Activated CD4-positive, alpha-beta T cell treated with anti-CD3 and anti-CD28 coated beads, Interleukin-2, amount 10 ng/mL, durations not matched to agents 7 days and 5 days (primary cell): ENCODE measurements around the gene CYP51A1. TPM values are rescaled to one million over a fixed set of nuclear protein-coding genes. Genes with fewer than 3 reads are reported as not detected.
"Not testable (repeated sequence)": the region's sequence is repeated elsewhere in the genome, so short reads cannot be mapped to it uniquely, and the experiment has no call there.

Source experiments
- CTCF ChIA-PET: fragments of 350-600 bp; sonication (Branson Sonifier 250); formaldehyde crosslinking; loops from one replicate; lab custom pipeline; 2021; ENCODE audit warnings: antibody characterized with exemption; lab: Charles Lee
- POLR2A ChIA-PET: fragments of 350-600 bp; sonication (Branson Sonifier 250); formaldehyde crosslinking; loops from one replicate; lab custom pipeline; 2021; ENCODE audit warnings: antibody characterized with exemption; lab: Charles Lee
- DNase-seq: peaks from one replicate; pipeline ENCODE4 v3.0.0-alpha.2; 2020
- H3K27ac Mint-ChIP-seq: one replicate; pipeline ENCODE4 v1.8.0; 2021; ENCODE audit warnings: mild to moderate bottlenecking, moderate library complexity, mixed read lengths
- H3K27me3 Mint-ChIP-seq: one replicate; pipeline ENCODE4 v1.8.0; 2021; ENCODE audit warnings: mixed read lengths
- H3K36me3 Mint-ChIP-seq: one replicate; pipeline ENCODE4 v1.8.0; 2021; ENCODE audit warnings: low read depth, mixed read lengths
- H3K4me1 Mint-ChIP-seq: one replicate; pipeline ENCODE4 v1.8.0; 2021; ENCODE audit warnings: mixed read lengths
- H3K4me3 Mint-ChIP-seq: one replicate; pipeline ENCODE4 v1.8.0; 2021; ENCODE audit warnings: mild to moderate bottlenecking, moderate library complexity, mixed read lengths
- H3K9me3 Mint-ChIP-seq: one replicate; pipeline ENCODE4 v1.8.0; 2021; ENCODE audit warnings: mixed read lengths
- total RNA-seq, 2 experiments: library from RNA; stranded (reverse); gene quantifications; one replicate each; pipeline ENCODE4 v1.2.3, GENCODE V29; 2021

CYP51A1 gene
- total RNA-seq, 2 experiments from 2014 or later: 27.4 to 30.6 TPM

- H3K27ac Mint-ChIP-seq, DNase-seq, H3K36me3 Mint-ChIP-seq, H3K27me3 Mint-ChIP-seq, H3K9me3 Mint-ChIP-seq, POLR2A ChIA-PET, H3K4me3 Mint-ChIP-seq, H3K4me1 Mint-ChIP-seq: not testable (repeated sequence)
- CTCF ChIA-PET: interaction anchor here (0.6 to 1.3 kb wide), 2 partner anchors 27 to 267 kb away, joined by 3 read pairs; no protein-coding TSS in a partner anchor
Measured at GRCh38 chr7:92142791-92143190, 8.5 kb upstream of the CYP51A1 start.

DNA sequence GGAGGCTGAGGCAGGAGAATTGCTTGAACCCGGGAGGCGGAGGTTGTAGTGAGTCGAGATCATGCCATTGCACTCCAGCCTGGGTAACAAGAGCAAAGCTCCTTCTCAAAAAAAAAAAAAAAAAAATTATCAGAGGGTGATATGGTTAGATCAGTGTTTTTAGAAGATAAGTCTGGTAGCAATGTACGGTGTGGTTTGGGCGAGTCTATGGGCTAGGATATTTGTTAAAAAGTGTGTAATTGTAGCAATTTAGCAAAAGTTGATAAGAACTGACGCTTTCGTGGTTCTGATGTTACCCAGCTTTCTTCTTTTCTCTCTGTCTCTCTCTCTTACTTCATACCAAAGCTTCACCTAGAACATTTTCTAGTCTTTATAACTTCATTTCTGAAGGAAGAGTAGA, 6.9 kb upstream of the CYP51A1 start:
- no peak overlapping the region for H3K27ac Mint-ChIP-seq
- POLR2A ChIA-PET: interaction anchor here (0.6 kb wide), 1 partner anchor 33 kb away, joined by 4 read pairs; no protein-coding TSS in a partner anchor
- CTCF ChIA-PET: no interaction called here
- H3K4me1 Mint-ChIP-seq: peaks cover 6% of the 10 kb centered on the region
- H3K4me3 Mint-ChIP-seq: no peak overlapping the region
- DNase-seq: no peak
- peaks cover 6% of the 10 kb centered on the region for H3K9me3 Mint-ChIP-seq
- no peaks in the 10 kb centered on the region for H3K27me3 Mint-ChIP-seq
- no peaks in the 10 kb centered on the region for H3K36me3 Mint-ChIP-seq

- Mint-ChIP-seq H3K27ac (no peak overlapping the region), H3K4me1 (peaks cover 27% of the 10 kb centered on the region), H3K36me3 (no peaks in the 10 kb centered on the region), H3K4me3 (no peak overlapping the region), H3K27me3 (peaks cover 2% of the 10 kb centered on the region), H3K9me3 (peaks cover 6% of the 10 kb centered on the region)
- no peak for DNase-seq
- ChIA-PET CTCF (no interaction called here), POLR2A (no interaction called here)
Measured at GRCh38 chr7:92137557-92137956, 3.3 kb upstream of the CYP51A1 start.

- POLR2A ChIA-PET: interaction anchor here (0.6 kb wide), 1 partner anchor 123 kb away, joined by 4 read pairs; no protein-coding TSS in a partner anchor
- DNase-seq: peak; percentile 18
- Mint-ChIP-seq H3K27ac (peak overlapping the region; percentile 99), H3K9me3 (peaks cover 3% of the 10 kb centered on the region), H3K27me3 (peaks cover 2% of the 10 kb centered on the region), H3K4me1 (peaks cover 42% of the 10 kb centered on the region), H3K36me3 (peaks cover 11% of the 10 kb centered on the region), H3K4me3 (peak overlapping the region; percentile 95)
- CTCF ChIA-PET: interaction anchor here (0.8 to 2.2 kb wide), 3 partner anchors 10 to 326 kb away, joined by 3 to 6 read pairs (median 6); partner anchors contain the start of gene GATAD1
Measured at GRCh38 chr7:92135052-92135889, 994 bp upstream of the CYP51A1 start.

- H3K4me1 Mint-ChIP-seq: peaks cover 46% of the 10 kb centered on the region
- H3K27me3 Mint-ChIP-seq: peaks cover 2% of the 10 kb centered on the region
- peaks cover 16% of the 10 kb centered on the region for H3K36me3 Mint-ChIP-seq
- ChIA-PET CTCF (interaction anchor here (1.7 kb wide), 1 partner anchor 9 kb away, joined by 6 read pairs; no protein-coding TSS in a partner anchor), POLR2A (no interaction called here)
- peak; percentile 56 for DNase-seq
- no peaks in the 10 kb centered on the region for H3K9me3 Mint-ChIP-seq
- H3K27ac Mint-ChIP-seq: peak overlapping the region; percentile 99
- H3K4me3 Mint-ChIP-seq: peak overlapping the region; percentile 95
Measured at GRCh38 chr7:92133737-92134270, 473 bp downstream of the CYP51A1 start.

- H3K36me3 Mint-ChIP-seq: peaks cover 17% of the 10 kb centered on the region
- peak overlapping the region; percentile 95 for H3K4me3 Mint-ChIP-seq
- no peaks in the 10 kb centered on the region for H3K9me3 Mint-ChIP-seq
- H3K27me3 Mint-ChIP-seq: peaks cover 2% of the 10 kb centered on the region
- peak overlapping the region; percentile 99 for H3K27ac Mint-ChIP-seq
- ChIA-PET CTCF (interaction anchor here (0.9 to 1.9 kb wide), 2 partner anchors 10 to 191 kb away, joined by 3 to 6 read pairs; no protein-coding TSS in a partner anchor), POLR2A (no interaction called here)
- no peak for DNase-seq
- H3K4me1 Mint-ChIP-seq: peaks cover 46% of the 10 kb centered on the region
Measured at GRCh38 chr7:92133133-92133736, 1.0 kb downstream of the CYP51A1 start.

DNA sequence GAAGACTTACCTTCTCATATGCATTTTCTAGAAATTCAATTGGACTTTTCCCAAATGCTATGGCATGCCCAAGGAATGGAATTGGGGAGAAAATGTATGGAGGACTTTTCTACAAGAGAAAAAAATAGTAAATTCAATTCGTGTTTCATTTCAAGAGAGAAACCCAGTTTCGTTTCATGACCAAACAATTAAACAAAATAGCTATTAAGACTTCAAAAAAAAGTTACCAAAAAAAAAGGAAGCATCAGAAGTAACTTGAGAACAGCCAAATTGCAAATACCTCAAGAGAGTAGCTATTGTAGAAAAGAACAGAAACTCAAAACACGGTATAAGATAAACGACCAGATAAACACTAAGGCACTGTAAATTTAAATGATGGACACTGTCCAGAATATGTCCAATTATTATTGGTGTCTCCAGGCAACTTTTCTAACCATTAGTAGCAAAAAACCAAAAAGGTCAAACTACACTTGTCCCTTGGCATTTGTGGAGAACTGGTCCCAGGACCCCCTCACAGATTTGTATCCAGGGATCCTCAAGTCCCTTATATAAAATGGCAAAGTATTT, 2.4 kb downstream of the CYP51A1 start:
- POLR2A ChIA-PET: no interaction called here
- Mint-ChIP-seq H3K9me3 (no peaks in the 10 kb centered on the region), H3K36me3 (peaks cover 28% of the 10 kb centered on the region)

DNA sequence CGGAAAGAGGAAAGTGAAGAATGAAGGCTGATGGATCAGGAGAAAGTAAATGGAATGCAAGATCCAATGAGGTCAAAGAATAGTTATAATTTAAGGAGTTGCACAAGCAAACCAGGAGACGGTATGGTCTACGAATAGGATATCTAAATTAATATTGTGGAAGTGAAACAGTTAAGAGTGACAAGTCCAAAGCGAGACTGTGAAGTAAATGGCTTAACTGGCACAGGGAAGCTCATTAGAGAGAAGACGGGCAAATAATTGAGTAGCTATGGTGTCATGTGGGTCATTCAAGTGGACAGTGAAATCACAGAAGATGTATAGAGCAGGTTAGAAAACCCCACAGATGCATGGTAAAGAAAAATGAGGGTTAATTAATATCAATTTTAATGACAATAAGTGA, 3.2 kb downstream of the CYP51A1 start:
- POLR2A ChIA-PET: no interaction called here

More for the DNA sequence above, 2.4 kb downstream of the CYP51A1 start:
- H3K27me3 Mint-ChIP-seq: peaks cover 2% of the 10 kb centered on the region
- CTCF ChIA-PET: interaction anchor here (0.8 to 1.9 kb wide), 2 partner anchors 9 to 107 kb away, joined by 3 to 6 read pairs; no protein-coding TSS in a partner anchor
- peaks cover 40% of the 10 kb centered on the region for H3K4me1 Mint-ChIP-seq
- H3K27ac Mint-ChIP-seq: no peak overlapping the region
- no peak for DNase-seq
- H3K4me3 Mint-ChIP-seq: no peak overlapping the region

GRCh38 chr7:92121681-92122080, 12.6 kb downstream of the CYP51A1 start:
- POLR2A ChIA-PET: no interaction called here
- Mint-ChIP-seq H3K27me3 (no peaks in the 10 kb centered on the region), H3K36me3 (peaks cover 63% of the 10 kb centered on the region), H3K4me1 (peaks cover 4% of the 10 kb centered on the region), H3K27ac (no peak overlapping the region), H3K4me3 (no peak overlapping the region), H3K9me3 (peaks cover 2% of the 10 kb centered on the region)
- DNase-seq: no peak
- CTCF ChIA-PET: no interaction called here

More for the DNA sequence above, 3.2 kb downstream of the CYP51A1 start:
- H3K9me3 Mint-ChIP-seq: no peaks in the 10 kb centered on the region
- H3K4me1 Mint-ChIP-seq: peaks cover 40% of the 10 kb centered on the region
- H3K4me3 Mint-ChIP-seq: no peak overlapping the region
- peaks cover 33% of the 10 kb centered on the region for H3K36me3 Mint-ChIP-seq
- H3K27ac Mint-ChIP-seq: no peak overlapping the region
- H3K27me3 Mint-ChIP-seq: peaks cover 2% of the 10 kb centered on the region
- CTCF ChIA-PET: interaction anchor here (0.5 to 1.5 kb wide), 3 partner anchors 181 to 293 kb away, joined by 3 to 4 read pairs (median 4); no protein-coding TSS in a partner anchor
- no peak for DNase-seq

- Mint-ChIP-seq H3K9me3 (peaks cover 2% of the 10 kb centered on the region), H3K27ac (no peak overlapping the region), H3K27me3 (no peaks in the 10 kb centered on the region), H3K4me1 (peaks cover 4% of the 10 kb centered on the region), H3K36me3 (peaks cover 66% of the 10 kb centered on the region), H3K4me3 (no peak overlapping the region)
- CTCF ChIA-PET: interaction anchor here (0.9 kb wide), 1 partner anchor 15 kb away, joined by 3 read pairs; no protein-coding TSS in a partner anchor
- POLR2A ChIA-PET: no interaction called here
- no peak for DNase-seq
Measured at GRCh38 chr7:92119213-92119759, 15.0 kb downstream of the CYP51A1 start.

DNA sequence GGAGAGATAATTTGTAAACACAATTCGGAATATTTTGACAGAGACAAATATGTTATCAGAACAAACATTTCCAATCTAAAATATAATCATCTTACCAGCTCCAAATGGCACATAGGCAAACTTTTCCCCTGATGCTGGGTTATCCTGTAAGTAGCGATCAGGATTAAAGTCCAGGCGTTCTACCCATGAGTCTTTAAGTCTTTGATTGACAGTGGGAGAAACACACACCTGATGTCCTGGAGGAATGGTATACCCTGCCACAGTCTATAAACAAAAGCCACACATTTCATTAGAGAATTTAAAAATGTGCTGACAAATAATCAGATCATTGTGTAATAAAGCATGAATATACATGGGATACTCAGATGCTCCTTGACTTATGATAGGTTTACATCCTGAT, 17.3 kb downstream of the CYP51A1 start:
- Mint-ChIP-seq H3K36me3 (peaks cover 60% of the 10 kb centered on the region), H3K9me3 (peaks cover 2% of the 10 kb centered on the region), H3K27ac (no peak overlapping the region), H3K27me3 (no peaks in the 10 kb centered on the region), H3K4me3 (no peak overlapping the region), H3K4me1 (peaks cover 3% of the 10 kb centered on the region)
- POLR2A ChIA-PET: no interaction called here
- CTCF ChIA-PET: no interaction called here
- no peak for DNase-seq

- Mint-ChIP-seq H3K4me1 (peaks cover 2% of the 10 kb centered on the region), H3K36me3 (peaks cover 50% of the 10 kb centered on the region), H3K4me3 (no peak overlapping the region), H3K27ac (no peak overlapping the region), H3K9me3 (no peaks in the 10 kb centered on the region), H3K27me3 (no peaks in the 10 kb centered on the region)
- ChIA-PET POLR2A (no interaction called here), CTCF (no interaction called here)
- no peak for DNase-seq
Measured at GRCh38 chr7:92115821-92116220, 18.5 kb downstream of the CYP51A1 start.
